Measurements from ENCODE around the gene SZT2. TPM values are rescaled to one million over a fixed set of nuclear protein-coding genes. Genes with fewer than 3 reads are reported as not detected.

Gene SZT2
- total and polyA plus RNA-seq, 5 donors: 20.8 to 36.4 (median 32.6) TPM

Small RNA genes lying within 50 kb of the gene (microRNA-seq; reads per million reads assigned to microRNA genes)
- gene MIR6734: 0.84 to 1.1 reads per million in 2 donors
- gene MIR6735: 0 to 0.42 reads per million in 2 donors

Other genes starting within 250 kb of the SZT2 start
- gene EBNA1BP2, start 217.6 kb upstream of the SZT2 start, total RNA-seq: 10 to 100 TPM; 23.6 to 32.4 (median 28.2) TPM
- 38.8 TPM for gene EBNA1BP2, start 217.6 kb upstream of the SZT2 start, polyA plus RNA-seq
- gene CFAP57, start 217.6 kb upstream of the SZT2 start, total RNA-seq: under 1 TPM in 3 of 4 donors, not detected in 1; 0.06 to 0.25 (median 0.14) TPM
- gene CFAP57, start 217.6 kb upstream of the SZT2 start, polyA plus RNA-seq: 0.09 TPM
- 1 to 10 TPM in 3 of 4 donors, under 1 TPM in 1; 0.68 to 1.6 (median 1.3) TPM for gene TMEM125, start 119.9 kb upstream of the SZT2 start, total RNA-seq
- gene TMEM125, start 119.9 kb upstream of the SZT2 start, polyA plus RNA-seq: 0.70 TPM
- gene C1orf210, start 104.3 kb upstream of the SZT2 start, total RNA-seq: not detected
- 0.07 TPM for gene C1orf210, start 104.3 kb upstream of the SZT2 start, polyA plus RNA-seq
- gene TIE1, start 88.9 kb upstream of the SZT2 start, total RNA-seq: 10 to 100 TPM; 21.7 to 49.4 (median 44.4) TPM
- gene TIE1, start 88.9 kb upstream of the SZT2 start, polyA plus RNA-seq: 30.4 TPM
- gene MPL, start 52.1 kb upstream of the SZT2 start, total RNA-seq: 1 to 10 TPM in 2 of 4 donors, under 1 TPM in 2; 0.79 to 1.4 (median 1.1) TPM
- gene MPL, start 52.1 kb upstream of the SZT2 start, polyA plus RNA-seq: 0.18 TPM
- 1 to 10 TPM in 3 of 4 donors, under 1 TPM in 1; 0.67 to 3.5 (median 1.5) TPM for gene CDC20, start 30.9 kb upstream of the SZT2 start, total RNA-seq
- 0.54 TPM for gene CDC20, start 30.9 kb upstream of the SZT2 start, polyA plus RNA-seq
- gene ELOVL1, start 21.9 kb upstream of the SZT2 start, total RNA-seq: 10 to 100 TPM; 33.1 to 47.1 (median 35.6) TPM
- 40.5 TPM for gene ELOVL1, start 21.9 kb upstream of the SZT2 start, polyA plus RNA-seq
- gene MED8, start 99 bp upstream of the SZT2 start, total RNA-seq: 10 to 100 TPM; 16.8 to 22.1 (median 18.9) TPM
- gene MED8, start 99 bp upstream of the SZT2 start, polyA plus RNA-seq: 16.0 TPM
- 10 to 100 TPM; 26.9 to 33.1 (median 31.6) TPM for gene HYI, start 64.0 kb downstream of the SZT2 start, total RNA-seq
- 31.1 TPM for gene HYI, start 64.0 kb downstream of the SZT2 start, polyA plus RNA-seq
- gene PTPRF, start 141.0 kb downstream of the SZT2 start, total RNA-seq: 10 to 100 TPM; 11.1 to 19.7 (median 12.7) TPM
- 5.1 TPM for gene PTPRF, start 141.0 kb downstream of the SZT2 start, polyA plus RNA-seq